K562 (cell line): ENCODE data around the gene NRIP2. TPM values are rescaled to one million over a fixed set of nuclear protein-coding genes. Genes with fewer than 3 reads are reported as not detected.

Experiments used
- ATAC-seq: fragments of 200-7000 bp; cut with Tn5 transposase; 3 replicates; pipeline ENCODE4 v1.9.1; 2020; ENCODE audit warnings: moderate library complexity
- BruUV-seq: library from RNA; stranded (reverse); fragments of 400-500 nt; replicated peaks from 2 replicates; lab custom pipeline; 2021; lab: Mats Ljungman, UMichigan
- CTCF ChIA-PET: fragments of 300-600 bp; formaldehyde crosslinking; extraction: SDS; loops from one replicate; lab custom pipeline; 2021; ENCODE audit warnings: low intra/inter-chr PET ratio; lab: Yijun Ruan, JAX
- POLR2A ChIA-PET: fragments of 300-600, 350-650 bp; sonication (Branson Sonifier 250); formaldehyde crosslinking; extraction: SDS; loops from one replicate; lab custom pipeline; 2021; ENCODE audit warnings: antibody characterized with exemption, inconsistent platforms; lab: Yijun Ruan, JAX
- DNase-seq, 4 experiments: peaks; one replicate each; pipeline versions ENCODE4 v3.0.0 to v3.0.0-alpha.2; 2011 to 2018; ENCODE audit warnings: low spot score in 3 of 4, mixed read lengths in 3 of 4; ENCODE audit errors: extremely low read depth in 1 of 4
- FAIRE-seq: peaks from 2 replicates; lab custom pipeline; 2011; peaks lifted over from hg19 to GRCh38; lab: Jason Lieb, UNC
- H2AFZ ChIP-seq: 2 replicates; pipeline ENCODE4 v1.6.0; 2011; ENCODE audit warnings: low read depth, low read length, control low read depth, inconsistent platforms
- H3K27ac ChIP-seq: fragments of 200-600 bp; 3 replicates; pipeline ENCODE4 v1.8.0; 2011; ENCODE audit warnings: low read depth, mild to moderate bottlenecking, control low read depth, inconsistent platforms, low read length, moderate library complexity, mixed read lengths; ENCODE audit errors: extremely low read depth
- H3K27me3 ChIP-seq, 2 experiments: fragments of 300-600 bp in 1 of 2; 2 replicates in 1 of 2; 3 replicates in 1 of 2; pipeline versions ENCODE4 v1.6.0 to v1.8.0; 2011; ENCODE audit warnings: inconsistent platforms in 2 of 2, low read length in 2 of 2, mild to moderate bottlenecking in 1 of 2, mixed read lengths in 1 of 2, moderate library complexity in 1 of 2; ENCODE audit not compliant: control insufficient read depth in 2 of 2, insufficient read depth in 2 of 2
- H3K36me3 ChIP-seq: fragments of 300-600 bp; 3 replicates; pipeline ENCODE4 v1.8.0; 2011; ENCODE audit warnings: mild to moderate bottlenecking, low read length, inconsistent platforms; ENCODE audit not compliant: control insufficient read depth, insufficient read depth
- H3K4me1 ChIP-seq, 2 experiments: fragments of 200-600 bp in 1 of 2; replicated peaks in 1 of 2; 2 replicates in 1 of 2; 3 replicates in 1 of 2; pipeline versions ENCODE4 v1.5.1 to v1.8.0; 2011; ENCODE audit warnings: inconsistent platforms in 2 of 2, low read length in 2 of 2, mild to moderate bottlenecking in 1 of 2, mixed read lengths in 1 of 2, moderate library complexity in 1 of 2; ENCODE audit not compliant: control insufficient read depth in 2 of 2, insufficient read depth in 2 of 2
- H3K4me2 ChIP-seq: 2 replicates; pipeline ENCODE4 v1.6.1; 2011; ENCODE audit warnings: low read length, control low read depth, inconsistent platforms, mixed read lengths; ENCODE audit not compliant: insufficient read depth
- H3K4me3 ChIP-seq: fragments of 200-600 bp; sonication (generic), shearing (Covaris generic); 2 replicates; pipeline ENCODE4 v1.5.1; 2016; ENCODE audit warnings: control low read depth, inconsistent platforms
- H3K79me2 ChIP-seq: fragments of 200-600 bp; 3 replicates; pipeline ENCODE4 v1.8.0; 2011; ENCODE audit warnings: low read length, inconsistent platforms; ENCODE audit not compliant: control insufficient read depth, insufficient read depth
- H3K9ac ChIP-seq, 2 experiments: 2 replicates each; pipeline versions ENCODE4 v1.6.0 to v1.6.1; 2011; ENCODE audit warnings: low read depth in 2 of 2, low read length in 2 of 2, control low read depth in 1 of 2, inconsistent platforms in 1 of 2, mild to moderate bottlenecking in 1 of 2, mixed read lengths in 1 of 2; ENCODE audit not compliant: insufficient read depth in 1 of 2
- H3K9me1 ChIP-seq: one replicate; pipeline ENCODE4 v1.6.0; 2011; ENCODE audit warnings: inconsistent platforms, mild to moderate bottlenecking, low read length, moderate library complexity; ENCODE audit not compliant: control insufficient read depth, insufficient read depth
- H3K9me3 ChIP-seq: replicated peaks from 2 replicates; pipeline ENCODE4 v1.5.1; 2011; ENCODE audit warnings: low read depth, low read length, inconsistent platforms; ENCODE audit not compliant: control insufficient read depth, insufficient read depth
- H4K20me1 ChIP-seq: replicated peaks from 2 replicates; pipeline ENCODE4 v1.6.1; 2011; ENCODE audit warnings: low read length, inconsistent platforms, mixed read lengths; ENCODE audit not compliant: control insufficient read depth, insufficient read depth
- BRF1 ChIP-seq: IDR thresholded peaks from 3 replicates; pipeline ENCODE4 v1.6.1; 2011; ENCODE audit warnings: borderline replicate concordance, mild to moderate bottlenecking; ENCODE audit not compliant: insufficient read length; ENCODE audit errors: extremely low read depth
- CREM ChIP-seq: IDR thresholded peaks from 2 replicates; pipeline ENCODE4 v1.6.1; 2014; ENCODE audit warnings: antibody characterized with exemption, low read depth
- EGR1 ChIP-seq: fragments of 450-650 bp; conservative IDR thresholded peaks from 2 replicates; pipeline ENCODE4 v1.6.1; 2017; ENCODE audit warnings: mild to moderate bottlenecking
- MYBL2 ChIP-seq, 2 experiments: fragments of 450-650 bp in 1 of 2; sonication (generic) in 1 of 2; formaldehyde crosslinking in 1 of 2; IDR thresholded peaks; 2 replicates each; pipeline versions ENCODE4 v1.6.1 to v1.8.1; 2017 to 2022; ENCODE audit warnings: borderline replicate concordance in 1 of 2, inconsistent platforms in 1 of 2, low read depth in 1 of 2, mild to moderate bottlenecking in 1 of 2, missing genetic modification reagents in 1 of 2, moderate library complexity in 1 of 2
- NFRKB ChIP-seq: fragments of 450-650 bp; IDR thresholded peaks from 2 replicates; pipeline ENCODE4 v1.6.1; 2016; ENCODE audit warnings: low read depth
- PHF8 ChIP-seq: fragments of 200-600 bp; sonication (generic); IDR thresholded peaks from 2 replicates; pipeline ENCODE4 v1.6.1; 2012; ENCODE audit warnings: mixed run types, mild to moderate bottlenecking, inconsistent platforms, low read length, moderate library complexity, borderline replicate concordance
- RB1 ChIP-seq: fragments of 450-650 bp; IDR thresholded peaks from 2 replicates; pipeline ENCODE4 v1.6.1; 2017; ENCODE audit warnings: low read depth, mild to moderate bottlenecking
- SIN3B ChIP-seq: fragments of 450-650 bp; IDR thresholded peaks from 2 replicates; pipeline ENCODE4 v1.6.1; 2017; ENCODE audit warnings: low read depth, mild to moderate bottlenecking, moderate library complexity
- THRAP3 ChIP-seq: fragments of 450-650 bp; IDR thresholded peaks from 2 replicates; pipeline ENCODE4 v1.6.1; 2016; ENCODE audit warnings: mild to moderate bottlenecking, inconsistent platforms, borderline replicate concordance
- USF2 ChIP-seq: sonication (generic); formaldehyde crosslinking; IDR thresholded peaks from 2 replicates; pipeline ENCODE4 v1.5.0; 2020; ENCODE audit warnings: missing genetic modification reagents
- ZNF609 ChIP-seq: sonication (generic); formaldehyde crosslinking; IDR thresholded peaks from 2 replicates; pipeline ENCODE4 v1.8.1; 2023; ENCODE audit warnings: missing genetic modification reagents, mild to moderate bottlenecking, borderline replicate concordance
- WGBS: fragments of 100-300 bp; shearing (Covaris generic); methylation state at CpG from one replicate; pipeline ENCODE4 v1.1.6; 2016; ENCODE audit warnings: low coverage, mixed read lengths; ENCODE audit not compliant: insufficient coverage; ENCODE audit errors: missing lambda C conversion rate; 5-methylcytosine and 5-hydroxymethylcytosine counted together
- in situ Hi-C: fragments of 300-500 bp; cut with MboI; formaldehyde crosslinking; loops from 4 replicates; pipeline ENCODE4 v1.15.0; 2018; ENCODE audit warnings: inconsistent platforms, mixed read lengths
- intact Hi-C: fragments of 100-400 bp; cut with micrococcal nuclease; formaldehyde crosslinking; loops from 2 replicates; pipeline ENCODE4 v1.14.2; 2022
- polyA plus RNA-seq, 8 experiments: library from polyadenylated mRNA; depleted of rRNA in 4 of 8; stranded (reverse) in 5 of 8; unstranded in 3 of 8; fragments of >200 nt; fragmentation: Nextera tagmentation in 2 of 8; fragmentation: Illumina TruSeq in 1 of 8; extraction: Ambion mirVana in 2 of 8; extraction: Trizol in 1 of 8; gene quantifications; 2 replicates each; pipeline versions ENCODE4 v1.2.1 to v1.2.3, GENCODE V29; 2011 to 2014; ENCODE audit warnings: inconsistent platforms in 1 of 8, missing spikeins in 1 of 8
- total RNA-seq, 7 experiments: library from RNA; depleted of rRNA in 6 of 7; stranded (reverse); fragments of >200 nt in 6 of 7; fragmentation: Illumina TruSeq in 2 of 7; extraction: Trizol in 2 of 7; gene quantifications; 2 replicates each; pipeline versions ENCODE4 v1.2.1 to v1.2.3, GENCODE V29; 2011 to 2021; ENCODE audit warnings: low replicate concordance in 1 of 7

NRIP2 gene
- total and polyA plus RNA-seq, 9 of the 15 experiments (the other 6 are each of a cell fraction or from before 2014, with no cell fraction given) = 0.07 to 0.10 TPM; not detected in 7

GRCh38 chr12:2877047-2877952, 42.5 kb upstream of the NRIP2 start, which contains the start of the genes FOXM1 and RHNO1:
FOXM1 (minus strand) TSS chr12:2877174; CDS start chr12:2874478, 2,696 bp downstream.
RHNO1 (plus strand) TSS chr12:2877223; CDS start chr12:2885367, 8,144 bp downstream.
- FAIRE-seq = peak; percentile 56
- CTCF ChIA-PET = no interaction called here
- peak; percentile 65 for TF ChIP-seq CREM
- no peak for TF ChIP-seq BRF1
- TF ChIP-seq PHF8 = peak; percentile 59
- no peak for TF ChIP-seq THRAP3
- TF ChIP-seq ZNF609 (CRISPR knock-in tag) = 0 out of 2 replicates have a peak, but pooled peaks have one; percentile 47
- TF ChIP-seq USF2 (CRISPR knock-in tag) = peak; percentile 95
- TF ChIP-seq SIN3B = peak; percentile 38; the same call in 1 of the 2 replicates
- TF ChIP-seq MYBL2 (IDR thresholded peaks at IDR 0.05; ENCODE audit: low read depth) = peak; percentile 89
- no peak for TF ChIP-seq MYBL2 (CRISPR knock-in tag; IDR thresholded peaks at IDR 0.05; ENCODE audit: borderline replicate concordance)
- peak; percentile 91 for TF ChIP-seq EGR1
- peak; percentile 63; the same call in 1 of the 2 replicates for TF ChIP-seq NFRKB
- TF ChIP-seq RB1 = peak; percentile 46

More at GRCh38 chr12:2877047-2877952, 42.5 kb upstream of the NRIP2 start, which contains the start of the genes FOXM1 and RHNO1:
- WGBS = 0% methylated on average over 19 of the region's 70 CpGs
- no peaks in the 10 kb centered on the region for H3K9me3 ChIP-seq
- H3K27ac ChIP-seq = peak within 1 kb of the TSS; percentile 85
- peak within 1 kb of the TSS; percentile 83 to 99 for H3K9ac ChIP-seq
- no peaks in the 10 kb centered on the region for H4K20me1 ChIP-seq
- intact Hi-C loops (no loop called here), in situ Hi-C loops (loop anchor here (10.0 kb wide), 1 partner anchor 158 kb away; no protein-coding TSS in a partner anchor)
- H3K9me1 ChIP-seq = no peaks in the 10 kb centered on the region
- peak within 1 kb of the TSS; percentile 82 for H2AFZ ChIP-seq
- TSS peak; percentile 81 for BruUV-seq
- H3K4me1 ChIP-seq = peaks cover 7 to 12% of the 10 kb centered on the region in 2 experiments; a peak in 4 of 5 replicates
- peaks cover 60% of the 10 kb centered on the region for H3K79me2 ChIP-seq
- H3K27me3 ChIP-seq = no peaks in the 10 kb centered on the region
- peak within 1 kb of the TSS; percentile 86 for H3K4me2 ChIP-seq
- peak within 1 kb of the TSS; percentile 92 for H3K4me3 ChIP-seq
- peaks cover 20% of the 10 kb centered on the region; the same call in 1 of the 3 replicates for H3K36me3 ChIP-seq
- POLR2A ChIA-PET = interaction anchor here (0.6 to 1.1 kb wide), 7 partner anchors 11 to 96 kb away, joined by 3 to 6 read pairs (median 4); partner anchors contain the start of gene TULP3
- ATAC-seq (peak; percentile 89), DNase-seq (peak; percentile 84 to 88 (median 85))
